Skeletal muscle tissue (tissue), 4 donors: ENCODE measurements around the gene ERC1. TPM values are rescaled to one million over a fixed set of nuclear protein-coding genes. Genes with fewer than 3 reads are reported as not detected.
"Not testable (repeated sequence)": the region's sequence is repeated elsewhere in the genome, so short reads cannot be mapped to it uniquely, and the experiment has no call there.

Experiments
- H3K27ac ChIP-seq: one replicate; pipeline ENCODE4 v1.7.0; 2013; ENCODE audit warnings: mild to moderate bottlenecking, low read depth, low read length, inconsistent platforms
- H3K27me3 ChIP-seq, 3 donors: one replicate each; pipeline ENCODE4 v1.7.0; 2013; ENCODE audit warnings: low read length in 3 of 3; ENCODE audit not compliant: control insufficient read depth in 3 of 3, insufficient read depth in 3 of 3
- H3K36me3 ChIP-seq, 3 donors: one replicate each; pipeline ENCODE4 v1.7.0; 2013; ENCODE audit warnings: low read length in 3 of 3; ENCODE audit not compliant: control insufficient read depth in 3 of 3, insufficient read depth in 3 of 3
- H3K4me1 ChIP-seq, 3 donors: one replicate each; pipeline ENCODE4 v1.7.0; 2013; ENCODE audit warnings: low read length in 3 of 3, mild to moderate bottlenecking in 3 of 3; ENCODE audit not compliant: control insufficient read depth in 3 of 3, insufficient read depth in 3 of 3
- H3K4me3 ChIP-seq, 3 donors: one replicate each; pipeline ENCODE4 v1.7.0; 2013; ENCODE audit warnings: low read length in 3 of 3
- H3K9ac ChIP-seq, 3 donors: one replicate each; pipeline ENCODE4 v1.7.0; 2013; ENCODE audit warnings: low read length in 3 of 3, mild to moderate bottlenecking in 3 of 3, moderate library complexity in 2 of 3, low read depth in 1 of 3
- H3K9me3 ChIP-seq, 3 donors: one replicate each; pipeline ENCODE4 v1.7.0; 2013; ENCODE audit warnings: low read length in 3 of 3; ENCODE audit not compliant: control insufficient read depth in 3 of 3
- total RNA-seq: library from RNA; depleted of rRNA; stranded (reverse); fragments of >200 nt; gene quantifications from one replicate; pipeline ENCODE4 v1.2.3, GENCODE V29; 2014
- donor health status: Osteomylitis.

The ERC1 gene
- total RNA-seq, 1 donor from 2014 or later = 56.9 TPM

- Histone ChIP-seq H3K36me3 (no peaks in the 10 kb centered on the region), H3K9me3 (no peaks in the 10 kb centered on the region), H3K27me3 (no peaks in the 10 kb centered on the region), H3K4me3 (no peak overlapping the region), H3K9ac (no peak overlapping the region), H3K4me1 (no peaks in the 10 kb centered on the region), H3K27ac (no peak overlapping the region)
Measured at GRCh38 chr12:1325666-1326065, 334.6 kb downstream of the ERC1 start.

- Histone ChIP-seq H3K9ac (no peak overlapping the region), H3K4me1 (no peaks in the 10 kb centered on the region), H3K27me3 (no peaks in the 10 kb centered on the region), H3K4me3 (no peak overlapping the region), H3K9me3 (no peaks in the 10 kb centered on the region), H3K27ac (no peak overlapping the region), H3K36me3 (no peaks in the 10 kb centered on the region)
Measured at GRCh38 chr12:1326258-1326657, 335.2 kb downstream of the ERC1 start.

GRCh38 chr12:1328391-1328790 is 337.4 kb downstream of the ERC1 start:
- Histone ChIP-seq H3K27ac (no peak overlapping the region), H3K36me3 (no peaks in the 10 kb centered on the region), H3K4me1 (no peaks in the 10 kb centered on the region), H3K9me3 (no peaks in the 10 kb centered on the region), H3K27me3 (no peaks in the 10 kb centered on the region), H3K9ac (no peak overlapping the region), H3K4me3 (no peak overlapping the region)

- H3K9ac ChIP-seq = no peak overlapping the region
- no peaks in the 10 kb centered on the region for H3K36me3 ChIP-seq
- H3K27me3 ChIP-seq = no peaks in the 10 kb centered on the region
- H3K4me3 ChIP-seq = no peak overlapping the region
- H3K27ac ChIP-seq = no peak overlapping the region
- no peaks in the 10 kb centered on the region for H3K4me1 ChIP-seq
- no peaks in the 10 kb centered on the region for H3K9me3 ChIP-seq
Measured at GRCh38 chr12:1329784-1330476, 338.9 kb downstream of the ERC1 start.

GRCh38 chr12:1330477-1330827 is 339.4 kb downstream of the ERC1 start:
- H3K4me3 ChIP-seq = no peak overlapping the region
- no peaks in the 10 kb centered on the region for H3K36me3 ChIP-seq
- no peak overlapping the region for H3K27ac ChIP-seq
- H3K9me3 ChIP-seq = no peaks in the 10 kb centered on the region
- H3K4me1 ChIP-seq = no peaks in the 10 kb centered on the region
- no peak overlapping the region for H3K9ac ChIP-seq
- no peaks in the 10 kb centered on the region for H3K27me3 ChIP-seq

GRCh38 chr12:1332327-1332726 is 341.3 kb downstream of the ERC1 start:
- H3K27ac ChIP-seq = no peak overlapping the region
- H3K36me3 ChIP-seq = no peaks in the 10 kb centered on the region
- no peaks in the 10 kb centered on the region for H3K4me1 ChIP-seq
- no peaks in the 10 kb centered on the region for H3K9me3 ChIP-seq
- no peak overlapping the region for H3K4me3 ChIP-seq
- H3K27me3 ChIP-seq = no peaks in the 10 kb centered on the region
- H3K9ac ChIP-seq = no peak overlapping the region

- H3K36me3 ChIP-seq = no peaks in the 10 kb centered on the region
Measured at GRCh38 chr12:1338483-1339177, 347.6 kb downstream of the ERC1 start.

GRCh38 chr12:1339178-1339541 is 348.1 kb downstream of the ERC1 start:
- H3K9ac ChIP-seq, H3K9me3 ChIP-seq, H3K4me3 ChIP-seq, H3K36me3 ChIP-seq, H3K27me3 ChIP-seq, H3K27ac ChIP-seq: not testable (repeated sequence)
- H3K4me1 ChIP-seq = peaks cover 7 to 11% (median 7%) of the 10 kb centered on the region in 3 donors

More at GRCh38 chr12:1338483-1339177, 347.6 kb downstream of the ERC1 start:
- Histone ChIP-seq H3K4me3 (no peak overlapping the region), H3K9ac (no peak overlapping the region), H3K4me1 (peaks cover 7 to 11% (median 7%) of the 10 kb centered on the region in 3 donors), H3K9me3 (no peaks in the 10 kb centered on the region), H3K27ac (no peak overlapping the region), H3K27me3 (no peaks in the 10 kb centered on the region)

- H3K4me3 ChIP-seq = no peak overlapping the region
- no peak overlapping the region for H3K27ac ChIP-seq
- no peaks in the 10 kb centered on the region for H3K27me3 ChIP-seq
- no peak overlapping the region for H3K9ac ChIP-seq
- H3K4me1 ChIP-seq = peaks cover 7 to 11% (median 7%) of the 10 kb centered on the region in 3 donors
- no peaks in the 10 kb centered on the region for H3K9me3 ChIP-seq
- H3K36me3 ChIP-seq = no peaks in the 10 kb centered on the region
Measured at GRCh38 chr12:1339618-1340319, 348.7 kb downstream of the ERC1 start.

- not testable (repeated sequence) for H3K9me3 ChIP-seq, H3K36me3 ChIP-seq, H3K27ac ChIP-seq, H3K4me3 ChIP-seq, H3K9ac ChIP-seq, H3K27me3 ChIP-seq
- H3K4me1 ChIP-seq = peaks cover 7 to 11% (median 7%) of the 10 kb centered on the region in 3 donors
Measured at GRCh38 chr12:1341270-1341669, 350.2 kb downstream of the ERC1 start.
